Measurements from ENCODE around the gene C20orf141.

The C20orf141 gene

GRCh38 chr20:2795451-2795850 lies 19.3 kb upstream of the C20orf141 start:
- Mint-ChIP-seq H3K9me3 (no peaks in the 10 kb centered on the region), H3K27me3 (peaks cover 31 to 63% of the 10 kb centered on the region in 2 donors), H3K4me3 (no peak overlapping the region), H3K27ac (no peak overlapping the region), H3K4me1 (peaks cover 13 to 23% of the 10 kb centered on the region in 2 donors), H3K36me3 (peaks cover 0 to 2% of the 10 kb centered on the region in 2 donors)
- ATAC-seq (replicated peaks) = no peak
- DNase-seq = no peak

GRCh38 chr20:2796011-2796660 lies 18.7 kb upstream of the C20orf141 start:
- H3K27me3 Mint-ChIP-seq = peaks cover 36 to 68% of the 10 kb centered on the region in 2 donors

GRCh38 chr20:2797136-2797983 lies 17.4 kb upstream of the C20orf141 start:
- Mint-ChIP-seq H3K4me1 (peaks cover 21 to 33% of the 10 kb centered on the region in 2 donors), H3K9me3 (no peaks in the 10 kb centered on the region), H3K27me3 (peaks cover 42 to 72% of the 10 kb centered on the region in 2 donors), H3K27ac (no peak overlapping the region), H3K36me3 (peaks cover 0 to 2% of the 10 kb centered on the region in 2 donors), H3K4me3 (no peak overlapping the region)
- ATAC-seq (replicated peaks) = no peak
- no peak for DNase-seq

More at GRCh38 chr20:2796011-2796660, 18.7 kb upstream of the C20orf141 start:
- Mint-ChIP-seq H3K9me3 (no peaks in the 10 kb centered on the region), H3K36me3 (peaks cover 0 to 2% of the 10 kb centered on the region in 2 donors), H3K4me1 (peaks cover 18 to 29% of the 10 kb centered on the region in 2 donors), H3K4me3 (no peak overlapping the region), H3K27ac (no peak overlapping the region)
- ATAC-seq (replicated peaks) (no peak), DNase-seq (no peak)

- H3K27ac Mint-ChIP-seq = no peak overlapping the region
- peaks cover 23 to 33% of the 10 kb centered on the region in 2 donors for H3K4me1 Mint-ChIP-seq
- no peak for DNase-seq
- peaks cover 42 to 74% of the 10 kb centered on the region in 2 donors for H3K27me3 Mint-ChIP-seq
- peaks cover 0 to 2% of the 10 kb centered on the region in 2 donors for H3K36me3 Mint-ChIP-seq
- ATAC-seq (replicated peaks) = no peak
- no peak overlapping the region for H3K4me3 Mint-ChIP-seq
- no peaks in the 10 kb centered on the region for H3K9me3 Mint-ChIP-seq
These were observed 16.5 kb upstream of the C20orf141 start for GRCh38 chr20:2798095-2798805.

GRCh38 chr20:2798814-2799213 lies 16.0 kb upstream of the C20orf141 start:
- H3K27ac Mint-ChIP-seq = no peak overlapping the region
- peak overlapping the region in 1 of 2 donors; percentile 29 for H3K4me3 Mint-ChIP-seq
- DNase-seq (no peak), ATAC-seq (replicated peaks) (peak in 1 of 2 donors; percentile 1)
- peaks cover 37 to 71% of the 10 kb centered on the region in 2 donors for H3K27me3 Mint-ChIP-seq
- peaks cover 23 to 33% of the 10 kb centered on the region in 2 donors for H3K4me1 Mint-ChIP-seq
- H3K9me3 Mint-ChIP-seq = no peaks in the 10 kb centered on the region
- H3K36me3 Mint-ChIP-seq = peaks cover 0 to 2% of the 10 kb centered on the region in 2 donors

- Mint-ChIP-seq H3K4me1 (peaks cover 23 to 33% of the 10 kb centered on the region in 2 donors), H3K27me3 (peaks cover 39 to 71% of the 10 kb centered on the region in 2 donors), H3K9me3 (no peaks in the 10 kb centered on the region), H3K4me3 (peak overlapping the region; percentile 84 to 88), H3K36me3 (peaks cover 0 to 2% of the 10 kb centered on the region in 2 donors), H3K27ac (peak overlapping the region; percentile 90)
- ATAC-seq (replicated peaks) (no peak), DNase-seq (no peak)
These were observed 15.5 kb upstream of the C20orf141 start for GRCh38 chr20:2799271-2799670.

GRCh38 chr20:2799688-2800520 lies 14.9 kb upstream of the C20orf141 start:
- Mint-ChIP-seq H3K4me3 (peak overlapping the region; percentile 84 to 88), H3K9me3 (no peaks in the 10 kb centered on the region), H3K36me3 (peaks cover 0 to 2% of the 10 kb centered on the region in 2 donors), H3K27me3 (peaks cover 43 to 71% of the 10 kb centered on the region in 2 donors), H3K27ac (peak overlapping the region; percentile 90), H3K4me1 (peaks cover 23 to 33% of the 10 kb centered on the region in 2 donors)
- ATAC-seq (replicated peaks) (peak; percentile 4 to 11), DNase-seq (no peak)

- peak within 1 kb of the TSS; percentile 84 to 88 for H3K4me3 Mint-ChIP-seq
- H3K27me3 Mint-ChIP-seq = peaks cover 49 to 76% of the 10 kb centered on the region in 2 donors
- H3K36me3 Mint-ChIP-seq = peaks cover 0 to 2% of the 10 kb centered on the region in 2 donors
- DNase-seq = peak; percentile 49
- no peaks in the 10 kb centered on the region for H3K9me3 Mint-ChIP-seq
- ATAC-seq (replicated peaks) = peak; percentile 80
- peak within 1 kb of the TSS; percentile 90 for H3K27ac Mint-ChIP-seq
- peaks cover 23 to 33% of the 10 kb centered on the region in 2 donors for H3K4me1 Mint-ChIP-seq
These were observed 14.1 kb upstream of the C20orf141 start, which contains the start of gene CPXM1 for GRCh38 chr20:2800521-2801285. CPXM1 (minus strand) TSS chr20:2800627; CDS start chr20:2800572, 55 bp downstream.

GRCh38 chr20:2801286-2801728 lies 13.5 kb upstream of the C20orf141 start:
- no peak for DNase-seq
- H3K27ac Mint-ChIP-seq = peak overlapping the region; percentile 90
- peaks cover 0 to 2% of the 10 kb centered on the region in 2 donors for H3K36me3 Mint-ChIP-seq
- peak; percentile 6 to 12 for ATAC-seq (replicated peaks)
- peak overlapping the region; percentile 66 to 88 for H3K4me3 Mint-ChIP-seq
- peaks cover 23 to 33% of the 10 kb centered on the region in 2 donors for H3K4me1 Mint-ChIP-seq
- H3K9me3 Mint-ChIP-seq = no peaks in the 10 kb centered on the region
- peaks cover 54 to 82% of the 10 kb centered on the region in 2 donors for H3K27me3 Mint-ChIP-seq

- Mint-ChIP-seq H3K27ac (no peak overlapping the region), H3K9me3 (no peaks in the 10 kb centered on the region), H3K27me3 (peaks cover 55 to 78% of the 10 kb centered on the region in 2 donors), H3K4me3 (no peak overlapping the region), H3K4me1 (peaks cover 19 to 26% of the 10 kb centered on the region in 2 donors), H3K36me3 (no peaks in the 10 kb centered on the region)
- no peak for ATAC-seq (replicated peaks)
- no peak for DNase-seq
These were observed 10.6 kb upstream of the C20orf141 start for GRCh38 chr20:2804041-2804828.

GRCh38 chr20:2804852-2805688 lies 9.7 kb upstream of the C20orf141 start:
- Mint-ChIP-seq H3K27me3 (peaks cover 47 to 73% of the 10 kb centered on the region in 2 donors), H3K27ac (no peak overlapping the region), H3K4me3 (no peak overlapping the region), H3K36me3 (no peaks in the 10 kb centered on the region), H3K9me3 (no peaks in the 10 kb centered on the region), H3K4me1 (peaks cover 11 to 18% of the 10 kb centered on the region in 2 donors)
- ATAC-seq (replicated peaks) (no peak), DNase-seq (no peak)
